Activated CD4-positive, alpha-beta memory T cell treated with anti-CD3 and anti-CD28 coated beads, Interleukin-2, amount 10 ng/mL, durations not matched to agents 7 days and 5 days (primary cell): ENCODE data around the gene CCDC181. TPM values are rescaled to one million over a fixed set of nuclear protein-coding genes. Genes with fewer than 3 reads are reported as not detected.

ENCODE experiments used
- CTCF ChIA-PET: fragments of 350-600 bp; sonication (Branson Sonifier 250); formaldehyde crosslinking; loops from one replicate; lab custom pipeline; 2021; ENCODE audit warnings: antibody characterized with exemption, inconsistent platforms; lab: Charles Lee
- POLR2A ChIA-PET: fragments of 350-600 bp; sonication (Branson Sonifier 250); formaldehyde crosslinking; loops from one replicate; lab custom pipeline; 2021; ENCODE audit warnings: antibody characterized with exemption; lab: Charles Lee
- DNase-seq: peaks from one replicate; pipeline ENCODE4 v3.0.0-alpha.2; 2020
- H3K27ac Mint-ChIP-seq: one replicate; pipeline ENCODE4 v1.8.0; 2021; ENCODE audit warnings: mild to moderate bottlenecking, mixed read lengths
- H3K27me3 Mint-ChIP-seq: one replicate; pipeline ENCODE4 v1.8.0; 2021; ENCODE audit warnings: mixed read lengths
- H3K36me3 Mint-ChIP-seq: one replicate; pipeline ENCODE4 v1.8.0; 2021; ENCODE audit warnings: low read depth, mixed read lengths
- H3K4me1 Mint-ChIP-seq: one replicate; pipeline ENCODE4 v1.8.0; 2021; ENCODE audit warnings: mixed read lengths
- H3K4me3 Mint-ChIP-seq: one replicate; pipeline ENCODE4 v1.8.0; 2021; ENCODE audit warnings: mild to moderate bottlenecking, mixed read lengths
- H3K9me3 Mint-ChIP-seq: one replicate; pipeline ENCODE4 v1.8.0; 2021; ENCODE audit warnings: mixed read lengths
- total RNA-seq, 2 experiments: library from RNA; stranded (reverse); gene quantifications; one replicate each; pipeline ENCODE4 v1.2.3, GENCODE V29; 2021

The CCDC181 gene
- total RNA-seq, 2 experiments from 2014 or later, result not detected

- POLR2A ChIA-PET, result interaction anchor here (2.9 kb wide), 1 partner anchor 15 kb away, joined by 10 read pairs; the partner anchor contains the start of genes BLZF1 and NME7
- Mint-ChIP-seq H3K27me3 (no peaks in the 10 kb centered on the region), H3K36me3 (peaks cover 44% of the 10 kb centered on the region), H3K4me1 (peaks cover 1% of the 10 kb centered on the region), H3K9me3 (no peaks in the 10 kb centered on the region), H3K27ac (no peak overlapping the region), H3K4me3 (no peak overlapping the region)
- CTCF ChIA-PET, result no interaction called here
- no peak for DNase-seq
These were observed 43.8 kb downstream of the CCDC181 start for GRCh38 chr1:169383449-169383848.

- H3K27ac Mint-ChIP-seq, result no peak overlapping the region
- CTCF ChIA-PET, result no interaction called here
- no peak for DNase-seq
- POLR2A ChIA-PET, result interaction anchor here (3.6 kb wide), 1 partner anchor 13 kb away, joined by 13 read pairs; the partner anchor contains the start of genes BLZF1 and NME7
- no peak overlapping the region for H3K4me3 Mint-ChIP-seq
- H3K4me1 Mint-ChIP-seq, result peaks cover 3% of the 10 kb centered on the region
- H3K9me3 Mint-ChIP-seq, result no peaks in the 10 kb centered on the region
- H3K36me3 Mint-ChIP-seq, result peaks cover 51% of the 10 kb centered on the region
- no peaks in the 10 kb centered on the region for H3K27me3 Mint-ChIP-seq
These were observed 46.1 kb downstream of the CCDC181 start for GRCh38 chr1:169381162-169381561.

DNA sequence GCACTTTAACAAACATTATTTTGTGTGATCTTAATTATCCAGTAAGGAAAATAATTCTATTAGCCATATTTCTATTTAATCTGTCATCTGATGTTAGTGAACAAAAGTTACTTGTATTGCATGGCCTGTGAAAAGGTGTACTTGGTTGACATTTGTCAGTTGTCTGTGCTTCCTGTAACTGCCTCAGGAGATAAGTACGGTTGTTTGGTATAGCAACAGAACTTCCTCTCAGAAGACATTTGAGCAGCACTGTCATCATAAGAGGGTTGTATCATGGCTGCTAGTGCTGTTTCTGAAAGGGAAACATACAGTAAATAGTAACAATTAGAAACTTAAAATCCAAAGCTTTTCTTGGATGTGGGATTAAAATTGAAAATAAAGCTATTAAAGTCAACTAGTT lies 55.9 kb downstream of the CCDC181 start:
- Mint-ChIP-seq H3K4me1 (peaks cover 35% of the 10 kb centered on the region), H3K36me3 (peaks cover 43% of the 10 kb centered on the region), H3K4me3 (peak overlapping the region; percentile 55), H3K27ac (peak overlapping the region; percentile 70), H3K9me3 (no peaks in the 10 kb centered on the region), H3K27me3 (no peaks in the 10 kb centered on the region)
- CTCF ChIA-PET, result no interaction called here
- POLR2A ChIA-PET, result no interaction called here
- DNase-seq, result no peak

DNA sequence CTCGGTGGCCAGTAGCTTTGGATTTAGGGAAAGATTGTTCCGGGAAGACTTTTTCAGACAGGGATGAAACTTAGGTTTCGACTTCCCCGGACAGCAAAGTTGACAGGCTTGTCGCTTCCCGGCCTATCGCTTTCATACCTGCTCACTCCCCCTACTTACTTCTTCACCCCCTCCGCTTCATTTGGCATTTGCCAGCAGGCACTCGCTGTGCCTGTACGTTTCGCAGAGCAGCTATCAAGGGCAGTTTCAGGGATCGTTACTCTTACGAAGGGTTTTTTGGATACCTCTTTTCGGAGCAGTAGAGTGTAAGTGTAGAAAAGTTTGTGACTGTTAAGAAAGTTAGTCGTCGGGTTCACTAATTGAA lies 58.9 kb downstream of the CCDC181 start:
- Mint-ChIP-seq H3K9me3 (peaks cover 8% of the 10 kb centered on the region), H3K4me1 (peaks cover 40% of the 10 kb centered on the region), H3K4me3 (no peak overlapping the region), H3K36me3 (peaks cover 39% of the 10 kb centered on the region), H3K27ac (no peak overlapping the region), H3K27me3 (no peaks in the 10 kb centered on the region)
- ChIA-PET POLR2A (interaction anchor here (0.5 to 2.5 kb wide), 21 partner anchors 8 to 1026 kb away, joined by 3 to 16 read pairs (median 4); partner anchors contain the start of genes CCDC181, METTL18, SCYL3 and SLC19A2), CTCF (interaction anchor here (0.7 to 1.9 kb wide), 8 partner anchors 8 to 1133 kb away, joined by 3 to 7 read pairs (median 3); no protein-coding TSS in a partner anchor)
- peak; percentile 50 for DNase-seq

- Mint-ChIP-seq H3K27me3 (no peaks in the 10 kb centered on the region), H3K4me1 (peaks cover 39% of the 10 kb centered on the region)
These were observed 59.4 kb downstream of the CCDC181 start, which contains the start of the genes BLZF1 and NME7 for GRCh38 chr1:169367686-169368405. BLZF1 (plus strand) TSS chr1:169368195; CDS start chr1:169369523, 1,328 bp downstream. NME7 (minus strand) TSS chr1:169367797; CDS start chr1:169367710, 87 bp downstream.

GRCh38 chr1:169367096-169367685 lies 60.1 kb downstream of the CCDC181 start:
- no peak for DNase-seq
- Mint-ChIP-seq H3K27me3 (no peaks in the 10 kb centered on the region), H3K36me3 (peaks cover 33% of the 10 kb centered on the region), H3K4me3 (no peak overlapping the region), H3K9me3 (peaks cover 8% of the 10 kb centered on the region), H3K27ac (no peak overlapping the region), H3K4me1 (peaks cover 44% of the 10 kb centered on the region)
- ChIA-PET CTCF (interaction anchor here (1.0 to 1.9 kb wide), 4 partner anchors 181 to 979 kb away, joined by 3 to 7 read pairs (median 4); partner anchors contain the start of gene SCYL3), POLR2A (interaction anchor here (1.2 to 2.5 kb wide), 15 partner anchors 10 to 1025 kb away, joined by 3 to 16 read pairs (median 7); partner anchors contain the start of genes CCDC181, METTL18, SCYL3 and SLC19A2)

More at GRCh38 chr1:169367686-169368405, 59.4 kb downstream of the CCDC181 start, which contains the start of the genes BLZF1 and NME7:
- CTCF ChIA-PET, result interaction anchor here (1.0 to 1.9 kb wide), 7 partner anchors 9 to 980 kb away, joined by 3 to 7 read pairs (median 3); partner anchors contain the start of gene SCYL3
- DNase-seq, result peak; percentile 99
- no peak within 1 kb of the TSS for H3K4me3 Mint-ChIP-seq
- POLR2A ChIA-PET, result interaction anchor here (0.6 to 2.5 kb wide), 19 partner anchors 9 to 1025 kb away, joined by 3 to 16 read pairs (median 5); partner anchors contain the start of genes CCDC181, METTL18, SCYL3 and SLC19A2
- H3K9me3 Mint-ChIP-seq, result peaks cover 8% of the 10 kb centered on the region
- H3K36me3 Mint-ChIP-seq, result peaks cover 33% of the 10 kb centered on the region
- H3K27ac Mint-ChIP-seq, result no peak within 1 kb of the TSS

- Mint-ChIP-seq H3K27ac (peak overlapping the region; percentile 29), H3K4me1 (peaks cover 33% of the 10 kb centered on the region), H3K4me3 (no peak overlapping the region), H3K9me3 (peaks cover 8% of the 10 kb centered on the region), H3K36me3 (peaks cover 21% of the 10 kb centered on the region), H3K27me3 (no peaks in the 10 kb centered on the region)
- ChIA-PET CTCF (no interaction called here), POLR2A (no interaction called here)
- peak; percentile 20 for DNase-seq
These were observed 62.3 kb downstream of the CCDC181 start for GRCh38 chr1:169364948-169365347.

DNA sequence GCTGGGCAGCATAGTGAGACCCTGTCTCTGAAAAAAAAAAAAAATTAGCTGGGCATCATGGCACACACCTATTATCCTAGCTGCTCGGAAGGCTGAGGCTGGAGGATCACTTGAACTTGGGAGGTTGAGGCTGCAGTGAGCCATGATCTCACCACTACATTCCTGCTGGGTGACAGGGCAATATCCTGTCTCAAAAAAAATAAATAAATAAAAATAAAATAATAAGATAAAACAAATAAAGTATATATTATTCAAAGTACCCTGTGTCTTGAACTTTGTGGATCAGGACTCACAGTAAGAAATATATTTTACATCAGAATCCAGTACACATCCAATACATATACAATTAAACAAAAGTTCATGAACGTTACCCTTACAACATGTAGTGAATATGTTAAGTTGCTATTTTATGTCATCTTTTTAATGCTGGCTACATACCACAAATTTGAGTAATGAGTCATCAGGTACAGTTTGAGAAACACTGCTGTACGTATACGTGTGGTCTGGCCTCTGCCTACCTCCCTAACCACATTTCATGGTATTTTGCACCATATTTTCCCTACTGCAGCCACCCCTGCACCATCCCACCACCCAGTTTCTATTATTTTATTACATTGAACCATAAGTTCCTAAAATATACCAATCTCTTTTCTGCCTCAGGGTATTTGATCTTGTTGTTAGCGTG lies 64.1 kb downstream of the CCDC181 start:
- no peak overlapping the region for H3K4me3 Mint-ChIP-seq
- POLR2A ChIA-PET, result interaction anchor here (0.7 to 1.2 kb wide), 2 partner anchors 123 to 711 kb away, joined by 3 to 4 read pairs; partner anchors contain the start of genes KIFAP3 and SLC19A2
- H3K4me1 Mint-ChIP-seq, result peaks cover 25% of the 10 kb centered on the region
- H3K9me3 Mint-ChIP-seq, result peaks cover 8% of the 10 kb centered on the region
- H3K27ac Mint-ChIP-seq, result peak overlapping the region; percentile 72
- peak; percentile 55 for DNase-seq
- H3K36me3 Mint-ChIP-seq, result peaks cover 18% of the 10 kb centered on the region
- no peaks in the 10 kb centered on the region for H3K27me3 Mint-ChIP-seq
- CTCF ChIA-PET, result interaction anchor here (1.1 to 4.6 kb wide), 4 partner anchors 15 to 1021 kb away, joined by 3 to 20 read pairs (median 7); no protein-coding TSS in a partner anchor

DNA sequence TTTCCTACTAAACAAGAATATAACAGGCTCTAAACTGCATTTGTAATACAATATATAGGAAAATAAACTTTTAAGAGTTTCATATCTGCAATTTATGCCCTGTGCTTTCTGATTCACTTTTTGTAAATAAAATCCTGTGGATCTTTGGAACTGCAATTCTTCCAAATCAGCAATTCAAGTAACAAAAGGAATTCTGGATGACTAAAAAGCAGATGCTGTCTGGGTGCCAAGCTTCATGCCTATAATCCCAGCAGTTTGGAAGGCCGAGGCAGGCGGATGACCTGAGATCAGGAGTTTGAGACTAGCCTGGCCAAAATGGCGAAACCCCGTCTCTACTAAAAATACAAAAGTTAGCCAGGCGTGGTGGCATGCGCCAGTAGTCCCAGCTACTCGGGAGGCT lies 66.0 kb downstream of the CCDC181 start:
- POLR2A ChIA-PET, result no interaction called here
- CTCF ChIA-PET, result interaction anchor here (0.7 to 4.6 kb wide), 2 partner anchors 9 to 13 kb away, joined by 3 to 20 read pairs; no protein-coding TSS in a partner anchor

GRCh38 chr1:169360415-169360814 lies 66.9 kb downstream of the CCDC181 start:
- H3K36me3 Mint-ChIP-seq, result peaks cover 18% of the 10 kb centered on the region
- H3K4me1 Mint-ChIP-seq, result peaks cover 25% of the 10 kb centered on the region
- H3K9me3 Mint-ChIP-seq, result peaks cover 8% of the 10 kb centered on the region
- no peaks in the 10 kb centered on the region for H3K27me3 Mint-ChIP-seq
- CTCF ChIA-PET, result interaction anchor here (1.4 to 4.6 kb wide), 2 partner anchors 12 to 1018 kb away, joined by 3 to 20 read pairs; no protein-coding TSS in a partner anchor
- no peak for DNase-seq
- no peak overlapping the region for H3K4me3 Mint-ChIP-seq
- no peak overlapping the region for H3K27ac Mint-ChIP-seq
- POLR2A ChIA-PET, result interaction anchor here (0.8 kb wide), 1 partner anchor 10 kb away, joined by 3 read pairs; no protein-coding TSS in a partner anchor

More for the DNA sequence above, 66.0 kb downstream of the CCDC181 start:
- H3K4me1 Mint-ChIP-seq, result peaks cover 25% of the 10 kb centered on the region
- DNase-seq, result no peak
- no peaks in the 10 kb centered on the region for H3K27me3 Mint-ChIP-seq
- H3K9me3 Mint-ChIP-seq, result peaks cover 8% of the 10 kb centered on the region
- H3K36me3 Mint-ChIP-seq, result peaks cover 18% of the 10 kb centered on the region
- no peak overlapping the region for H3K4me3 Mint-ChIP-seq
- no peak overlapping the region for H3K27ac Mint-ChIP-seq

DNA sequence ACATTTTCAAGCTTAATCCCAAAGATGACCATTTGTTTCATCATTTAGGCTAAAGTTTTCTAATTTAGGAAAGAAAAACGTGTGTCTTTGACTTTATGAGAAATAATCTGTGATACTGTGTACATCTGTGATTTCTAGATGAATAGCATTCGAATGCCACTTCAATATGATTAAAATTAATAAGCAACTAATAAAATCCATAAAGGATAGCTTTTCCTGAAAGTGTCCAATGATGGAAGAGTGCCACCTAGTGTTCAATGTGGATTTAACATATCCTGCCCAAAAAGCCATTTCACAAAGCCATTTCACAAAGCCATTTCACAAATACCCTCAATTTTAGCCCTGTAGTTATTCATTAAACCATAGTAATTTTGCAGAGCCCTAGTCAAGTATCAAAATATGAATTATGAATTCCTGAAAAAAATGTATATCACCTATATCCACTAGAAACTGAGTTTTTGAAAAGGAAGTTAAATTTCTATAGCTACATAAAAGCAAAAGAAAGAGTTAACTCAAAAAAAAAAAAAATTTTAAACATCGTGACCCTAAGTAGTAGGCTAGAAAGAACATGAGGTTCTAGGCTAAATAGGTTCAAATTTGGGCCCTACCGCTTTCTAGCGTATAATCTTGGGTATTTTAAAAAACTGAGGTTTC lies 78.8 kb downstream of the CCDC181 start:
- ChIA-PET CTCF (interaction anchor here (0.6 to 4.7 kb wide), 32 partner anchors 9 to 1113 kb away, joined by 3 to 51 read pairs (median 4); partner anchors contain the start of genes BLZF1 and NME7), POLR2A (interaction anchor here (1.1 kb wide), 1 partner anchor 745 kb away, joined by 3 read pairs; no protein-coding TSS in a partner anchor)
- no peak for DNase-seq
- H3K36me3 Mint-ChIP-seq, result peaks cover 16% of the 10 kb centered on the region
- H3K27me3 Mint-ChIP-seq, result peaks cover 2% of the 10 kb centered on the region
- peaks cover 16% of the 10 kb centered on the region for H3K4me1 Mint-ChIP-seq
- no peak overlapping the region for H3K4me3 Mint-ChIP-seq
- no peak overlapping the region for H3K27ac Mint-ChIP-seq
- H3K9me3 Mint-ChIP-seq, result no peaks in the 10 kb centered on the region
